Femur (tissue), 1 donor: ENCODE data around the gene GSTT2B.
"Not testable (repeated sequence)": the region's sequence is repeated elsewhere in the genome, so short reads cannot be mapped to it uniquely, and the experiment has no call there.

Experiments used
- DNase-seq: peaks from one replicate; pipeline ENCODE4 v3.0.0-alpha.2; 2017

GSTT2B gene

GRCh38 chr22:23961084-23961771 lies at the start of gene GSTT2B:
GSTT2B (minus strand) TSS chr22:23961195; CDS start chr22:23961131, 64 bp downstream.
- DNase-seq, result not testable (repeated sequence)

- DNase-seq, result no peak
Measured at GRCh38 chr22:24010018-24010391, 49.0 kb upstream of the GSTT2B start.

DNA sequence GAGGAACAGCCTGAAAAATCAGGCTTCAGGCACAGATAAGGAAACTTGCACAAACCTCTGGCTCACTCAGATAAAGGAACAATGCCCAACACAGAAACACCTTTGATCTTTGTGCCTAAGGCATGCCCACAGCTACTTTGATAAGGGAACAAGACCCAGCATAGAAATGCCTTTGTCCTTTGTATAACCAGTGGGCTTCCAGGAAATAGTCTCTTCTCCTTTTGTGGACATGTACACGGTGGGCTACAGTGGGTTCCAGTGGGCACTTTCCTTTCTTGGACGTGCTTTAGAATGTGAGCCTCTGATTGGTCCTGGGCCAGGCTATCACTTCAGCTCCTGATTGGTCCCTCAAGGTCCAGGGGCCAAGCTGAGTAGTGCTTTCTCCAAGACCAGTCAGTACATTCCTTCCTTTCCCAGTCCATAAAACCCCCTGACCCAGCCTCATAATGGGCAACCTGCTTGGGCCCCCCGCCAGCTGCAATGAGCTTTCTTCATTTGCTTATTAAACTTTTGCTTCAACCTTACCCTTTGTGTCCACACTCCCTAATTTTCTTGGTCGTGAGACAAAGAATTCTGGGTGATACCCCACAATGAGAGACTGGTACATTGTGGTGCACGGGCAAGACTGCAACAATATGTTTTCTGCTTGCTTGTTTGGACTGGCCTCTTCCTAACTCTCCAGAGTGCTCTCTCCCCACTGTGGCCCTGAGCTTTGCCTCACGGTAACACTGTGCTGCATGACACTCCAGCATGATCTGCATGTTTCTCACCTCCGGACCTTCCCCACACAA lies 48.4 kb upstream of the GSTT2B start:
- no peak for DNase-seq

DNA sequence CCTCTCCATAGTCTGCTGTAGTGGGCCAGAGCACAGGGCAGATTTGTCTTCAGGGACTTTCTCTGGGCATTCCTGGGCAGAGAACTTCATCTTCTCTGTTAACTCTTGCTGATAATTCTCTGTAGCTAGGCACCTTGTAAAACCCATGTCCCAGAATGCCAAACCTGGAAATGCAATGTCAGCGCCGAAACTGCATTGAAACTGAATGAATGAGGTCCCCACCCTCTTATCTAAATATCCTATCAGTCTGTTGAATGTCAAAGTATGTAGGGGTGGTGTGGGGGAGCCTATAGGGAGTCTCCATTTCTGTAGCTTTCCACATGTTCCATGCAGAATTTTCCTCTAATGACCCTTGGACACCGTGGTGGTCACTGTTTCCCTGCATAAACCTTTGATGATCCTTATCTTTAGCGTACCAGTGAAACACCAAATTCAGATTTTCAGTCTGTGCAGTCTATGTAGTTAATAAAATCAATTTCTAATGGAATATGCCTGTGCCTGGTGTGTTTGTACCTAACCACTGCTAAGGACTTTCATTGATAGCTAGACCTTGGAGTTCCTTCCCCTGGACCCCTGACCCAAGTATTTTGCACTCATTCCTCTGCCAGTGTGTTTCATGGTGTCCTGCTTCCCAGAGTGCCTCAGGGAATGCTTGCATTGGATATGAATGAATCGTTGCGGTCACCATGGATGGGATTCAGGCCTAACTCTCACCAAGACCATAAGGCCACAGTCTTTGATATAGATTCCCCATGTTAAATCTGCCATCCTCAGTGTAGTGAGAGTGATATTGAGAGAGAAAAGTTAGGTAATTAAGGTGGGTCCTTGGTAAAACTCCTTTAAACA lies 47.6 kb upstream of the GSTT2B start:
- DNase-seq, result no peak

DNA sequence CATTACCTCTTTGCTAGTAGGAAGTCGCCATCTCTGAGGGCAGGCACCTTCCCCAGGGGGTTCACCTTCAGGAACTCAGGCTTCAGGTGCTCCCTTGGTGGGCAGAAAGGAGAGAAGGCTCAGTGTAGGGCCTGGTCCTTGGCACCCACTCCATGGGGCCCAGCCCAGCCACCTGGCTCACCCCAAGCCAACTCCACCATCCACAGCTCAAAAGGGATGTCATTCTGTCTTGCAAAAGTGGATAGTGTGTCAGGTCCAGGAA lies 47.0 kb upstream of the GSTT2B start:
- DNase-seq, result no peak

GRCh38 chr22:24007253-24008021 lies 46.4 kb upstream of the GSTT2B start:
- no peak for DNase-seq

DNA sequence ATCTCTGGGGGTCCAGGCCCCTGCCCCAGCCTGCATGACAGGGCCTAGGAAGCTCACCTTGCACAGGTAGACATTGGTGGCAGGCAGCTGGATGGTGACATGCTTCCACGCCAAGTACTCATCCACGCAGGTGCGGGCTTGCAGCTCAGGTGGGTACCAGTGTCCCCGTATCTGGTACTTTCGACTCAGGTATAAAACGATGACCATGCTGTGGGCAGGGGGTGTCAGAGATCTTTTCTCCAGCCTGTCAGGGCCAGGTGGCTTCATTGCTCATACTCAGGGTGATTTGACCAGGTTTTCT lies 45.9 kb upstream of the GSTT2B start:
- DNase-seq, result no peak

- no peak for DNase-seq
Measured at GRCh38 chr22:24006207-24006913, 45.4 kb upstream of the GSTT2B start.

- DNase-seq, result no peak
Measured at GRCh38 chr22:24005201-24005600, 44.2 kb upstream of the GSTT2B start, which contains the start of gene GSTT4. GSTT4 (minus strand) TSS chr22:24005453; CDS start chr22:24005356, 97 bp downstream.

DNA sequence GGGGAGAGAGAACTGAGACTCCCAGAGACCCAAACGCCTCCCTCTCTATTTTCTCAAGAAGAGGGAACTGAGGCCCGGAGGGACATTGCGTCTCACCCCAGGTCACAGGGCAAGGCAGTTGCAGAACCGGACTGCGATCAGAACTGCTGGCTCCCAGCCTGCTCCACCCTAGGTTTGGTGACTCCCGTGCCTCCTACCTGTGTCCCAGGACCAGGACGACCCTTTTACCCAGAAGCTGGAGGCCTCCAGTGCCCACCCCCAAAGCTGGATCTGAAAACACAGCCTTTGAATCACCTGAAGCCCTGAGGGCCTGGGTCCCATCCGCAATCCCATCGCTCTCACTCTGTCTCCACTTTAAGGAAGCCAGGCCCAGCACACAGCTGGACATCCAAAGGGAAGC lies 42.9 kb upstream of the GSTT2B start:
- DNase-seq, result no peak

DNA sequence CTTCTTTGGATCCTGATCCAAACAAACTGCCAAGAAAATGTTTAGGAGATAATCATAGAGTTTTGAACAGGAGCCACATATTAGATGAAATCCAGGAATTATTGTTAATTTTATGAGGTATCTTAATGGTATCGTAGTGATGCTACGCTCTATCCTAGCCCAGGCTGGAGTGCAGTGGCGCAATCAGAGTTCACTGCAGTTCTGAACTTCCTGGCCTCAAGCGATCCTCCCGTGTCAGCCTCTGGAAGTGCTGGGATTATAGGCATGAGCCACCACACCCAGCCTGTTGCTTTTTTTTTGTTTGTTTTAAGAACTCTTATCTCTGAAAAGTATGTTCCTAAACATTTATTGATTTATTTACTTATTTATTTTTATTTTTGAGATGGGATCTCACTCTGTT lies 41.9 kb upstream of the GSTT2B start:
- DNase-seq, result no peak

DNA sequence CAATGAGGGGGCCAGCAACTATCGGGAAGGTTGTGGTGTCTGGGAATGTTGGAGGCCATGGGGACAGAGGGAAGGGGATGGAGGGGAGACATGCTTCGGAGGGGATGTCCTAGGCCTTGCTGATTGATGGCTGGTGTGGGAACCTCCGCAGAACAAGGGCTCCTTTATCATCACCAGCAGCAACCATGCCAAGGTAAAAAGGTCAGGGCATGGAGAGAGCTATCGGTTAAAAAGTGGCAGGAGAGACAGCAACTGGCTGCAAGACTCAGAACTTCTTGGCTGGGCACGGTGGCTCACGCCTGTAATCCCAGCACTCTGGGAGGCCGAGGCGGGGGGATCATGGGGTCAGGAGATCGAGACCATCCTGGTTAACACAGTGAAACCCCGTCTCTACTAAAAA lies 41.3 kb upstream of the GSTT2B start:
- no peak for DNase-seq

- no peak for DNase-seq
Measured at GRCh38 chr22:24001314-24001713, 40.3 kb upstream of the GSTT2B start.

- DNase-seq, result not testable (repeated sequence)
Measured at GRCh38 chr22:23999779-24000178, 38.8 kb upstream of the GSTT2B start.

DNA sequence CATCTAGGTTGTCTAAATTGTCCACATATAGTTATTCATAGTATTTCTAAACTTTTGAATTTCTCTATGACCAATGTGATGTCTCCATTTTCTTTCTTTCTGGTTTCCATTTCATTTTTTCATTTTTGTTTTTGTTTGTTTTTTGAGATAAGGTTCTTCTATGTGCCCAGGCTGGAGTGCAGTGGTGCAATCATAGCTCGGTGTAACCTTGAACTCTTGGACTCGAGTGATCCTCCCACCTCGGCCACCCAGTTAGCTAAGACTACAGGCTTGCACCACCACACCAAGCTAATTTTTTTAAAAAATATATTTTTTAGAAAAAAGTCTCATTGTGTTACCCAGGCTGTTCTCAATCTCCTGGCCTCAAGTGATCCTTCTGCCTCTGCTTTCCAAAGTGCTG lies 36.1 kb upstream of the GSTT2B start:
- no peak for DNase-seq

DNA sequence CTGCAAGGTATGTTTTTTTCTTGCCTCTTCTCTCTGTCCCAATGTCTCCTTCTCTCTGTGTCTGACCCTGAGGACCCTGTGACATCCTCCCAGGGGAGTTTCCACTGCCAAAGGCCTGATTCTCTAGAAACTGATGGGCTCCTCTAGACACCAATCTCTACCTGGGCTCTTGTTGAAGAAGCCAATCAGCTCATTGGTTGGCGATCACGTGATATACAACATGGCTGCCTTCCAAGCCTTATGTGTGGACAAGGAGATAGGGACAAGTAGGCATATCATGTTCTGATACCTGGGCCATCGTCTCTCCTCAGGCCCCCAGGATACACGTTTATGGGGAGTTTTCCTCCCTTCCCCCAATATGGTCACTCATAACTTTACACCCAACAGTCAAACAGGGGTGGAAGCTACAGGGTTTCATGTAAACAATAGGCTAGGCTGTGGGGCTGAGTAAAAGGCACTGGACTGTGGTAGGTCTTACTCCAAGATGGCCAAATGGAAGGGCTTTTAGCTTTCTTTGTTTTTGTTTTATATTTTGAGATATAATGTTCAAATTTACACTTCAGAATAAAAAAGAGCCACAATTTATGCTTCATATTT lies 32.7 kb upstream of the GSTT2B start:
- DNase-seq, result not testable (repeated sequence)

DNA sequence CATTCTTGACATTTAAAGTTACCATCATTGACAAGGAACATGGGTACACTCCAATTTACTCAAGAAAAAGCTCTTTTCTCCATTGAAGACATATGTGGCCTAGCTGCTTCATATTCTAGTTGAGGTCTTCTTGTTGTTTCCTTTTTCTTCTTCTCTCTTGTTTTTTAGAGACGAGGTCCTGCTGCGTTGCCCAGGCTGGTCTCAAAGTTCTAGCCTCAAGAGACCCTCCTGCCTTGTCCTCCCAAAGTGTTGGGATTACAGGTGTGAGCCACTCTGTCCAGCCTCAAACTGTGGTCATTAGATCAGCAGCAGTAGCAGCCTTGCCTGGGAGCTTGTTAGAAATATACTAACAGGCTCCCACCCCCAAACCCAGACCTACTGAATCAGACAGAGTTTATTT lies 32.1 kb upstream of the GSTT2B start:
- DNase-seq, result not testable (repeated sequence)

GRCh38 chr22:23989583-23990244 lies 28.7 kb upstream of the GSTT2B start:
- DNase-seq, result not testable (repeated sequence)

GRCh38 chr22:23986538-23987178 lies 25.7 kb upstream of the GSTT2B start:
- not testable (repeated sequence) for DNase-seq

- DNase-seq, result not testable (repeated sequence)
Measured at GRCh38 chr22:23986089-23986488, 25.1 kb upstream of the GSTT2B start.

DNA sequence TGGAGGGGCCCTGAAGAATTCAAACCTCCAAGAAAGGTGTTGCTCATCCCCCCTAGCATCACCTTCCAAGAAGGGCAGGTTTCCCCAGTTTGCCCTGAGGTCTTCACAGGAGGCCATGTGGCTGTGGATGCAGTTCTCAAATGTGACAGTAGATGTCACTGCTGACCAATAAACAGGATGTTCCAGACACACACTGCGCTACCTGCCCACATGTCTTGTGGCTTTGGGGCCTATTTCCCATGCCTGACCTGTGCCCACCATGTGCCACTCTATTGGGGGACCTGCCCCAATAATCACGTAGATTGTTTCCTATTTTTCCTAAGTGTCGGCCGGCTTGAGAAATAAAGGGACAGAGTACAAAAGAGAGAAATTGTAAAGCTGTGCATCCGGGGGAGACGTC lies 23.4 kb upstream of the GSTT2B start:
- DNase-seq, result no peak
